HL-60/S4 treated with retinoic acid at 250 ng/mL for 4 days and 3 days (cell line): Measurements from ENCODE around the gene PPOX.

Source experiments
- in situ Hi-C: fragments of 300-500 bp; cut with MboI; formaldehyde crosslinking; loops from 2 replicates; pipeline ENCODE4 v1.7.0; 2022; ENCODE audit warnings: low sequenced_read_pairs

Gene PPOX

GRCh38 chr1:161165742-161166668 lies at the start of gene PPOX:
PPOX (plus strand) TSS chr1:161166426; CDS start chr1:161166848, 422 bp downstream.
- in situ Hi-C loops, result no loop called here

GRCh38 chr1:161117759-161118581 lies 48.3 kb upstream of the PPOX start, which contains the start of the genes NIT1 and PFDN2:
NIT1 (plus strand) TSS chr1:161118105; CDS start chr1:161118177, 72 bp downstream.
PFDN2 (minus strand) TSS chr1:161118037; CDS start chr1:161118026, 11 bp downstream.
- in situ Hi-C loops, result no loop called here

GRCh38 chr1:161119092-161119903 lies 46.9 kb upstream of the PPOX start:
- in situ Hi-C loops, result no loop called here

DNA sequence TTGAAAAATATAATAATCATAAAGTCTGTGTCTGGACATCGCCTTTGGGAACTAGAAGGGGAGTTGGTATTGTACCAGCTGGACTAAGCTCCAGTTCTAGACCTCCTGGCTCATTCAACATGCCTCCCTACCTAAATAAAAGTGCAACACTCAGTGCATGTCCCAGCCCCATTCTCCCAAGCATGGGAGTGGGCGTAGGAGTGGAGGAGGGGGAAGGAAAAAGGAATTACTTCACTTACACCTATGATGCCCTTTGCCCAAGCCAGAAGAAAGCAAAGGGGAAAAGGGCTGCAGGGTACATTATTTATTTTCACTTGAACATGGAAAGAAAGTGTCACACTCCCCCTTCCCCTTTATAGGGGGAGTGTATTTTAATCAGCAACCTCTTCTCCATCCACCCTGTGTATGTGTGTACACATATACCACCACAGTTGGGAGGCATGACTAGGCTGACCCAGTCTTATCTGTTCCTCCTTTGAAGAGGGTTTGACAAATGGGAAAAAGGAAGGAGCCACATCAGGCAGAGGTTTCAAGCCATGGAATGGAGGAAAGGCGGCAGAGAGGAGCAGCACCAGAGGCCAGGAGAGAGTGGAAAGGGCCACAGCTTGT lies 45.1 kb upstream of the PPOX start:
- in situ Hi-C loops, result no loop called here

GRCh38 chr1:161121834-161122233 lies 44.4 kb upstream of the PPOX start:
- in situ Hi-C loops, result no loop called here

GRCh38 chr1:161122967-161123366 lies 43.3 kb upstream of the PPOX start:
- in situ Hi-C loops, result no loop called here

DNA sequence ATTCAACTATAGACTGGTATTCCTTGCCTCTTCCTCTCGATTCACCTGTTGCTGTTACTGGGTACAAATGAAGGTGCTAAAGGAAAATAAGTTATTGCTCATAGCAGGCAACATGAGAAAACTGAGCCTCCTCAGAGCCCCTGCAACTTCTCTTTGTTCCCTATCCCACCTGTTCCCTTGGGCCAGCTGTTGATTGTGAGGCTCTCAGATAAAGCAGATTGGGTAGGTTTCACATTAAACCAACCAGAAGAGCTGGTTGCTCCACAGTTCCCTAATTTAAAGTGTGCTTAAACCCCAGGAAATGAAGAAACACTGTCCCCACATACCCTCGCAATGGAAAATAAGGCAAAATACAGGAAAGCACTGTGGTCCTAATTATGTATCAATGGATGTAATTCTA lies 38.6 kb upstream of the PPOX start:
- in situ Hi-C loops, result no loop called here

- in situ Hi-C loops, result no loop called here
Observed at GRCh38 chr1:161128591-161129420, 37.4 kb upstream of the PPOX start.

DNA sequence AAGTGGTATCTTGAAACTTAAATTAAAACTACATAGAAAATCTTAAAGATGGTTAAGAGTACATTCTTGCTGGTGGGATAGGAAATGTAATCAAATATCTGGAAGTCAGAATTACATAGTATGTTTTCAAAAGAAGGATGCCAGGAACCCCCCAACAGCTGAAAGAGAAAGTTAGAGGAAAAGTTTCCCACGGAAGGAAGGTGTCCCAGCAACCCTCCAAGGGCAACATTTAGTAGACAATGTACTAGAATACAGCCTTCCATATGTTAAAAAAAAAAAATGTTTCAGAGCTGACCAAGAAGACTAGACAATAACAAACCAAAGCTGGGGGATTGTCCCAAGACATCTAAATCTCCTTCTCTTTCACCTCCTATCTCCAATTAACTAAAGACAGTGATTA lies 36.0 kb upstream of the PPOX start:
- in situ Hi-C loops, result no loop called here

DNA sequence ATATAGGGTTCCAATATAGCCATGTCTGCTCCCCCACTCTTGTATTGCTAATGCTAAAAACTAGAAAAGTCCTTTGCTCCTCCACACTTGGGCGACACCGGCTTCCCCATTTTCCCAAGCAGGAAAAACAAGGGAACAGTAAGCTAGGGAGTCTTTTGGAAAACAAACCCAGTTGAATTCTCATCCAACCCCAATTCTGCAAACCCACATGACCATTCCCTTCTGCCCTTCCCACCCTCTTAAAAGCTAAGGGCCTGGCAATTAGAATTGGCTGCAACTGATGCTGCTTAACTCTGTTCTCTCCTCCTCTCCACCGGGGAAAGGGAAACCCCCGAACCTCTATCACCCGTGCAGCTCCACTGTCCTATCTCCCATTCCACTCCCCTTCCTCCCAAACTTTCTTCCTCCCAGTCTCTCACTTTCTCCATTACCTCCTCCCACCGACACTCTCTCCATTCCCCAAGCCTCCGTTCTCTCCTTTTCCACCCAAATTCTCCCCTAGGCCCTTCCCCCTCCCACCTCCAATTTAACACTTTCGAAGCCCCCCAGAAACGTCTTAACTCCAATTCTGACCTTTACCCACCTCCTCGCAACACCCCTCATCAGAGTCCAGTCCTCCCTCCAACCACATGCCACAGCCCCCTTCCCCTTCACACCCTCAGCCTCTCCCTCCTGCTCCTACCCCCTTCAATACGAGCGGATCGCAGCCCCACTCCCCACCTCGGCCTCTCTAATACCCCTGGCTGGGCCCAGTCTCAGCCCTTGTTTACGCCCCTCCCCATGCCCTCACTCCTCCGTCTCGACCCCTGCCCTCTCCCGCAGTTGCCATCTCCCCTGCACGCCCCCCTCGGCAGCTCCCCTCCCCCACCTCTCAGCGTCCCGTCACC lies 34.5 kb upstream of the PPOX start:
- in situ Hi-C loops, result no loop called here

DNA sequence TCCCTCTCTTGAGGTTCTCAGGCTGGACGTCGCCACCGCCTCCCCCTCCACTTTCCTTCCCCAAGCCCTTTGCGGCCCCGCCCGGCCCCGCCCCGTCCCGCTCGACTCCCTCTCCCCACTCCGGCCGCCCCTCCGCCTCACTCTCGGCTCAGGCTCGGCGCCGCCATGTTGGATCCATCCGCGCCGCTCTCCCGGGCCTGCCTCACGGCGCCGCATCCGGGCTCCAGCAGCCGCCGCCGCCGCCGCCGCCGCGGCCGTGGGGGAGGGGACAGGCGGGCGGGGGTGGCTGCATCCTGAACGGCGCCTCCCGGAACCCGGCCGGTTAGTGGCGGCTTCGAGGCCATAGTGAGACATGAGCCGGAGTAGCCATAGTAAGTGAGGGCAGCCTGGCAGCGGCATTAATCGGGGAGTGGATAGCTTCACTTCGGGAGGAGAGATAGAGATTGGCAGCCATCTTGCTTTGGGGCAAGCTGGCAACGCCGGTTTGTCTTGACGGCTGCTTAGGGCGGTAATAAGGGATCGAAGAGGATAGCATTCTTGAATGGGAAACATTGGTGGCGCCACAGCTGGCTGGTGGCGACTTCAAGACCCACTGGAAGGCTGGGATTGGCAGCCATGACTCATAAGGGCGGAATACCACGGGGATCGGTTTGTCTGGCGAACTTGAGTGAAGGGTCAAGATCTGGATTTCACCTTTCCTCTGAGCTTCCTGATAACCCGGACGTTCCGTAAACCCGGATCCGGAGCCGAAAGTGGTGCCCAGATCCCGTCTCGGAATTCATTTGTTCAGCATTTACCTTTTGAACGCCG lies 33.6 kb upstream of the PPOX start, which contains the start of gene DEDD:
Gene DEDD (minus strand): TSS at position 258 of the 810 bp plus-strand sequence. CDS start 8,205 bp downstream, outside the sequence.
- in situ Hi-C loops, result no loop called here

DNA sequence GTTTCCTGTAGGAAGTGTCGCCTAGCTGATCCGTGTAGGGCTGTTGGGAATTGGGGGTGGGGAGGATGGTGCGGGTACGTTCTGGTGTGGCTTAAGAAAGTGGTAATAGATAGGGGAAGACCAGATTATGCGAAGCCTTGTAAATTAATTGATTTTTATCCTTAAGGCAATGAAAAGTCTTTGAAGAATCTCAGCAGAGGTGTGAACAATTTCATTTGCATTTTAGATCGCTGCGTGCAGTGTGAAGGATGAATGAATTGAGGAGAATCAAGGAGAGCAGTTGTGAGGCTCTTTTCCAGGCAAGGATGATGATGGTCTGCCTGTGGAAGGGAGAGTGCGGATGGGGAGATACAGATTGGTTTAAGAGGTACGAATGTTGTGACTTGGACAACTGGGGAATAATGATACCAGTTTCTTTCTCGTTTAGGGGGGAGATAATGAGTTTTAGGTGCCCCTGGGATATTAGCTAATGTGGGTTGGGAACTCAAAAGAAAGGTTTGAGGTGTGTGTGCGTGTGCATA lies 32.9 kb upstream of the PPOX start:
- in situ Hi-C loops, result no loop called here

GRCh38 chr1:161137881-161138280 lies 28.3 kb upstream of the PPOX start:
- in situ Hi-C loops, result no loop called here

GRCh38 chr1:161138431-161138830 lies 27.8 kb upstream of the PPOX start:
- in situ Hi-C loops, result no loop called here

DNA sequence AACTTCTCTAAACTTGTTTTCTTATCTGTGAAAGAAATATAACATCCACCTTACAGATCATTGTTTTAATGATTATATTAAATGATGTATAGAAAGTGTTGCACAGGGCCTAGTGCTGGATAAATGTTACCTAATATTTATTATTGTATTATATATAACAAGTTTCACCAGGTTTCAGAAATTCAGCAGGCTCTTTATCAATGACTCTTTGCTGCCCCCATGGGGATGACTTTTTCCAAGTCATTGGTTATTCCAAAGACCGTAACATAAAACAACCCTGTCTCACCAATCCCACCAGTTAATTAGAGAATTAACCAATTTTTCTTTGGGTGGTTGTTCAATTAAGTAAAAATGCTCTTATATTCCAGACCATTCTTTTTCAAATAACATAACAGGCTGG lies 26.5 kb upstream of the PPOX start:
- in situ Hi-C loops, result no loop called here

GRCh38 chr1:161140755-161141400 lies 25.3 kb upstream of the PPOX start:
- in situ Hi-C loops, result no loop called here

GRCh38 chr1:161145832-161146231 lies 20.4 kb upstream of the PPOX start:
- in situ Hi-C loops, result no loop called here
